Measurements from ENCODE around the gene THAP5.
A peak's percentile ranks its signal among the peaks of the same experiment; 100 is the strongest.

THAP5 gene

DNA sequence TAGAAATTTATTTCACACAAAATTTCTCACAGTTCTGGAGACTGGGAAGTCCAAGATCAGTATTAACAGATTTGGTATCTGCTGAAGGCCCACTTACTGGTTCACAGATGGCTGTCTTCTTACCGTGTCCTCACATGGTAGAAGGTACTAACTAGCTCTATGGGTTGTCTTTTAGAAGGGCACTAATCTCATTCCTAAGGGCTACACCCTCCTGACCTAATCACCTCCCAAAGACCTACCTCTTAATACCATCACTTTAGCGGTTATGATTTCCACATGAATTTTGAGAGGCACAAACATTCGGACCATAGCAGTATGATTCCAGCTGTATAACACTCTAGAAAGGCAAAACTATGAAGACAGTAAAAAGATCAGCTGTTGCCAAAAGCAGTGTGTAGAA lies 51.6 kb downstream of the THAP5 start:
- Histone ChIP-seq H3K9me2 (replicated peaks; ENCODE audit: control insufficient read depth, low read length) (no peaks in the 10 kb centered on the region), H3K79me2 (ENCODE audit: control insufficient read depth, low read length) (peaks cover 51% of the 10 kb centered on the region), H3F3A (ENCODE audit: control insufficient read depth, insufficient read depth) (no peaks in the 10 kb centered on the region), H3K4me2 (ENCODE audit: low read length) (no peak overlapping the region), H3K27ac (ENCODE audit: low read depth, low read length) (no peak overlapping the region), H4K20me1 (ENCODE audit: control insufficient read depth, insufficient read depth, low read depth, low read length) (no peaks in the 10 kb centered on the region), H3K36me3 (ENCODE audit: control insufficient read depth, low read length) (peaks cover 47% of the 10 kb centered on the region), H3K27me3 (ENCODE audit: control insufficient read depth, low read length) (no peaks in the 10 kb centered on the region), H3K9me3 (ENCODE audit: control insufficient read depth, insufficient read depth, low read length) (no peaks in the 10 kb centered on the region), H3K4me3 (ENCODE audit: low read length) (no peak overlapping the region), H3K4me1 (ENCODE audit: control insufficient read depth, low read length) (peaks cover 37% of the 10 kb centered on the region)
- TF ChIP-seq, protein P1, sequence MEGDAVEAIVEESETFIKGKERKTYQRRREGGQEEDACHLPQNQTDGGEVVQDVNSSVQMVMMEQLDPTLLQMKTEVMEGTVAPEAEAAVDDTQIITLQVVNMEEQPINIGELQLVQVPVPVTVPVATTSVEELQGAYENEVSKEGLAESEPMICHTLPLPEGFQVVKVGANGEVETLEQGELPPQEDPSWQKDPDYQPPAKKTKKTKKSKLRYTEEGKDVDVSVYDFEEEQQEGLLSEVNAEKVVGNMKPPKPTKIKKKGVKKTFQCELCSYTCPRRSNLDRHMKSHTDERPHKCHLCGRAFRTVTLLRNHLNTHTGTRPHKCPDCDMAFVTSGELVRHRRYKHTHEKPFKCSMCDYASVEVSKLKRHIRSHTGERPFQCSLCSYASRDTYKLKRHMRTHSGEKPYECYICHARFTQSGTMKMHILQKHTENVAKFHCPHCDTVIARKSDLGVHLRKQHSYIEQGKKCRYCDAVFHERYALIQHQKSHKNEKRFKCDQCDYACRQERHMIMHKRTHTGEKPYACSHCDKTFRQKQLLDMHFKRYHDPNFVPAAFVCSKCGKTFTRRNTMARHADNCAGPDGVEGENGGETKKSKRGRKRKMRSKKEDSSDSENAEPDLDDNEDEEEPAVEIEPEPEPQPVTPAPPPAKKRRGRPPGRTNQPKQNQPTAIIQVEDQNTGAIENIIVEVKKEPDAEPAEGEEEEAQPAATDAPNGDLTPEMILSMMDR (IDR thresholded peaks at IDR 0.05; ENCODE audit: low read depth, low read length, poor library complexity, severe bottlenecking), result no peak
- TF ChIP-seq EZH2phosphoT487 (IDR thresholded peaks at IDR 0.05; ENCODE audit: borderline replicate concordance, low read length), result no peak

DNA sequence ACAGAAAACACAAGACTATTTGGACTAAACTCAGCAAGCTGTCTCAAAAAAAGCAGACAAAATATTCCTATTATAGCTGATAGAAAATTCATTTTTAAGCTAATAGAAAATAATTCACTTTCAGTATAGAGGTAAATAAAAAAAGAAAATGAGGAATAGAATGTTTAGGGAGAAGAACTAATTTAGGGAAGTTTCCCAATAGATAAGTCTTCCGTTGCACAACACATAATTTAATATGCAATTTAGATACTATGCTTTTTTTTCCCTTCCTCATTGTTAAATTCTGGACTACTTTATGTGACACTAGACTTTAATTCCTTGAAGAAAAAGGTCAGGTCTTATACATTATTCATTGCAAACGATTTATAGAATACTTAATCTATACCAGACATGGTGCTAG lies 53.9 kb downstream of the THAP5 start:
- Histone ChIP-seq H3K36me3 (ENCODE audit: control insufficient read depth, low read length) (peaks cover 64% of the 10 kb centered on the region), H3F3A (ENCODE audit: control insufficient read depth, insufficient read depth) (no peaks in the 10 kb centered on the region; the same call in 1 of the 2 replicates), H3K27me3 (ENCODE audit: control insufficient read depth, low read length) (no peaks in the 10 kb centered on the region), H3K79me2 (ENCODE audit: control insufficient read depth, low read length) (peaks cover 30% of the 10 kb centered on the region), H3K27ac (ENCODE audit: low read depth, low read length) (no peak overlapping the region), H3K9me2 (replicated peaks; ENCODE audit: control insufficient read depth, low read length) (no peaks in the 10 kb centered on the region), H3K4me3 (ENCODE audit: low read length) (peak overlapping the region; percentile 23), H3K9me3 (ENCODE audit: control insufficient read depth, insufficient read depth, low read length) (no peaks in the 10 kb centered on the region), H3K4me2 (ENCODE audit: low read length) (peak overlapping the region; percentile 47), H4K20me1 (ENCODE audit: control insufficient read depth, insufficient read depth, low read depth, low read length) (no peaks in the 10 kb centered on the region), H3K4me1 (ENCODE audit: control insufficient read depth, low read length) (peaks cover 52% of the 10 kb centered on the region)
- TF ChIP-seq, protein P1 (IDR thresholded peaks at IDR 0.05; ENCODE audit: low read depth, low read length, poor library complexity, severe bottlenecking), result no peak
- no peak for TF ChIP-seq EZH2phosphoT487 (IDR thresholded peaks at IDR 0.05; ENCODE audit: borderline replicate concordance, low read length)

DNA sequence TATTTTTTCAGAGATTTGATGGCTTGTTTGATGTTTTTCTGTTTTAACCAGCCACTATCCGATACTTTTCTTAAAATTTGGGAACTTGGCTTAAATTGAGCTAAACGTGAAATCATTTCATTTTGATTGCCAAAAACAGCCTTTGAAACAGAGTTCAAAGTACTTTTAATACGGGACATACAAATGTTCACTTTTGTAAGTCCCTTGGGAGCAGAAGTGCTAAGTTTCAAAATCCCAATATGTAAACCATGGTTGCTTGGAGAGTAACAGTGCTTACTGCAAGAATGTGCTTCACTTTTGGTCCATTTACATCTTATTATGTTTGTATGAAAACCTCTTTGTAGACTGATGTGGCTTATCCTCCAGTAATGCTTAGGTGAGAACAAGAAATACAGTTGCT lies 54.5 kb downstream of the THAP5 start:
- Histone ChIP-seq H3K27ac (ENCODE audit: low read depth, low read length) (peak overlapping the region; percentile 5; the same call in 1 of the 2 replicates), H3K9me2 (replicated peaks; ENCODE audit: control insufficient read depth, low read length) (no peaks in the 10 kb centered on the region), H4K20me1 (ENCODE audit: control insufficient read depth, insufficient read depth, low read depth, low read length) (no peaks in the 10 kb centered on the region), H3K36me3 (ENCODE audit: control insufficient read depth, low read length) (peaks cover 64% of the 10 kb centered on the region), H3K27me3 (ENCODE audit: control insufficient read depth, low read length) (no peaks in the 10 kb centered on the region), H3K4me3 (ENCODE audit: low read length) (peak overlapping the region; percentile 13), H3K9me3 (ENCODE audit: control insufficient read depth, insufficient read depth, low read length) (no peaks in the 10 kb centered on the region), H3K4me1 (ENCODE audit: control insufficient read depth, low read length) (peaks cover 52% of the 10 kb centered on the region), H3K4me2 (ENCODE audit: low read length) (peak overlapping the region; percentile 47), H3F3A (ENCODE audit: control insufficient read depth, insufficient read depth) (no peaks in the 10 kb centered on the region; the same call in 1 of the 2 replicates), H3K79me2 (ENCODE audit: control insufficient read depth, low read length) (peaks cover 27% of the 10 kb centered on the region)
- TF ChIP-seq, protein P1 (IDR thresholded peaks at IDR 0.05; ENCODE audit: low read depth, low read length, poor library complexity, severe bottlenecking), result no peak
- no peak for TF ChIP-seq EZH2phosphoT487 (IDR thresholded peaks at IDR 0.05; ENCODE audit: borderline replicate concordance, low read length)

All from DOHH2 (cell line).